C4-2B (cell line): Measurements from ENCODE around the gene SSR1.

ENCODE experiments used
- H3K27ac ChIP-seq: fragments of 450-650 bp; 2 replicates; pipeline ENCODE4 v1.5.1; 2017
- ZFX ChIP-seq: fragments of 450-650 bp; IDR thresholded peaks from 2 replicates; pipeline ENCODE4 v1.6.1; 2017
- TF ChIP-seq, protein P1 (sequence below): fragments of 450-650 bp; conservative IDR thresholded peaks from 2 replicates; pipeline ENCODE4 v1.5.1; 2017; ENCODE audit warnings: mild to moderate bottlenecking

The SSR1 gene

DNA sequence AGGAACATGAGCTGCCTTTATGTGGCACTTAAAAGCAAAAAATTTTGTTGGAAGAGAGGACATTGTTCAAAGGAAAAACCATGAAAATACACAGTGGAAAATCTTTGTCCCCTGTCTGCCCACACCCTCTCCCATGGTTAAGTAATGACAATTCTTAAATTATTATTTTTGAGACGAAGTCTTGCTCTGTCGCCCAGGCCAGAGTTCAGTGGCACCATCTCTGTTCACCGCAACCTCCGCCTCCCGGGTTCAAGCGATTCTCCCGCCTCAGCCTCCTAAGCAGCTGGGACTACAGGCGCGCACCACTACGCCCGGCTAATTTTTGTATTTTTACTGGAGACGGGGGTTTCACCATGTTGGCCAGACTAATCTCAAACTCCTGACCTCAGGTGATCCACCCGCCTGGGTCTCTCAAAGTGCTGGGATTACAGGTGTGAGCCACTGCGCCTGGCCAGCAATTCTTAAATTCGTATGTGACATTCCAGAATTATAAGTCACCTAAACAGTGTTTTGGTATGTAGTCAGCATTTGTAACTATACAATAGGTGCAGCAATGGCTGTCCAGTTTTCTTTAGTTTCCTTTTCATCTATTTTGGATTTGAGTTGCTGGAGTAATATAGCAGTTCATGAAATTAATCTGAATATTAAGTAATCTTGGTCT lies 636 bp upstream of the SSR1 start:
- H3K27ac ChIP-seq: peak overlapping the region; percentile 98
- no peak for TF ChIP-seq ZFX
- TF ChIP-seq, protein P1, sequence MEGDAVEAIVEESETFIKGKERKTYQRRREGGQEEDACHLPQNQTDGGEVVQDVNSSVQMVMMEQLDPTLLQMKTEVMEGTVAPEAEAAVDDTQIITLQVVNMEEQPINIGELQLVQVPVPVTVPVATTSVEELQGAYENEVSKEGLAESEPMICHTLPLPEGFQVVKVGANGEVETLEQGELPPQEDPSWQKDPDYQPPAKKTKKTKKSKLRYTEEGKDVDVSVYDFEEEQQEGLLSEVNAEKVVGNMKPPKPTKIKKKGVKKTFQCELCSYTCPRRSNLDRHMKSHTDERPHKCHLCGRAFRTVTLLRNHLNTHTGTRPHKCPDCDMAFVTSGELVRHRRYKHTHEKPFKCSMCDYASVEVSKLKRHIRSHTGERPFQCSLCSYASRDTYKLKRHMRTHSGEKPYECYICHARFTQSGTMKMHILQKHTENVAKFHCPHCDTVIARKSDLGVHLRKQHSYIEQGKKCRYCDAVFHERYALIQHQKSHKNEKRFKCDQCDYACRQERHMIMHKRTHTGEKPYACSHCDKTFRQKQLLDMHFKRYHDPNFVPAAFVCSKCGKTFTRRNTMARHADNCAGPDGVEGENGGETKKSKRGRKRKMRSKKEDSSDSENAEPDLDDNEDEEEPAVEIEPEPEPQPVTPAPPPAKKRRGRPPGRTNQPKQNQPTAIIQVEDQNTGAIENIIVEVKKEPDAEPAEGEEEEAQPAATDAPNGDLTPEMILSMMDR: no peak

GRCh38 chr6:7311917-7312615 lies 933 bp downstream of the SSR1 start:
- TF ChIP-seq, protein P1: no peak
- no peak for TF ChIP-seq ZFX
- H3K27ac ChIP-seq: peak overlapping the region; percentile 98

DNA sequence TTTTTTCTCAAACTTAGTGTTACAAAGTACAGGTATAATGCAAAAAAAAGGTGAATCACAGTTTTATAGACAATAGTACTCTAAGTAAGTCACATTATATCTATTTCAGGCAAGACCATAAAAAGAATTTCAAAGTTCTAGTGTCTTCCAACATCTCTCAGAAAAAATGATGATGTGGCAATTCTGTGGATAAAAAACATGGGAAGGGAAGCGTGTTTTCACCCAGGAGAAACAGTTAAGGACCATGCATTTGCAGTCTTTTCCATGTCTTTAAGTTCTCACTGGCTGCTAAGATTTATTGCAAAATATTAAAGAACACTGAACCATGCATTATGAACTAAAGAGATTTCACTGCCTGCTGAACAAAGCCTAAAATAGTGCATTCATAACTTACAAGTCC lies 1.8 kb downstream of the SSR1 start:
- no peak overlapping the region for H3K27ac ChIP-seq
- TF ChIP-seq, protein P1: no peak
- TF ChIP-seq ZFX: no peak

DNA sequence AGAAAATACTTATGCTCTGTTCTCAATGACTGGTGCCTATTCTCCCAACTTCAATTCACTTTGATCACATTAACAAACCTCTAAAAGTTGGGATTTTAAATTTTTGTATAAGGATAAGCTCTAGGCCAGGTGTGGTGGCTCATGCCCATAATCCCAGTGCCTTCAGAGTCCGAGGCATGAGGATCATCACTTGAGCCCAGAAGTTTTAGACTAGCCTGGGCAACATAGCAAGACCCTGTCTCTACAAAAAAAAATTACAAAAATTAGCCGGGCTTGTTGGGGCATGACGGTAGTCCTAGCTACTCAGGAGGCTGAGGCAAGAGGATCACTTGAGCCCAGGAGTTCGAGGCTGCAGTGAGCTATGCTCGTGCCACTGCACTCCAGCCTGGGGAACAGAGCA lies 3.9 kb downstream of the SSR1 start:
- TF ChIP-seq, protein P1: no peak
- TF ChIP-seq ZFX: no peak
- H3K27ac ChIP-seq: no peak overlapping the region

DNA sequence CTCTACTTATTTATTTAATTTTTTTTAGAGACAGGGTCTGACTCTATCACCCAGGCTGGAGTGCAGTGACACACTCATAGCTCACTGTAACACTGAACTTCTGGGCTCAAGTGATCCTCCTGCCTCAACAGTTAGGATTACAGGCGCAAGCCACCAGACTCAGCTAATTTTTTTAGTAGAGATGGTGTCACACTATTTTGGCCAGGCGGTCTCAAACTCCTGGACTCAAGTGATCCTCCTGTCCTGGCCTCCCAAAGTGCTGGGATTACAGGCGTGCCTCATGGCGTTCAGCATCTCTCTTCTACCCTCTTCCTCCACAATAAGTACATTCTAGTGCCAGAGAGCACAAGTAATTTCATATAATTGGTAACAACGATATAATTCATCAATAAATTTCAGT lies 5.5 kb downstream of the SSR1 start:
- TF ChIP-seq ZFX: no peak
- TF ChIP-seq, protein P1: no peak
- no peak overlapping the region for H3K27ac ChIP-seq

DNA sequence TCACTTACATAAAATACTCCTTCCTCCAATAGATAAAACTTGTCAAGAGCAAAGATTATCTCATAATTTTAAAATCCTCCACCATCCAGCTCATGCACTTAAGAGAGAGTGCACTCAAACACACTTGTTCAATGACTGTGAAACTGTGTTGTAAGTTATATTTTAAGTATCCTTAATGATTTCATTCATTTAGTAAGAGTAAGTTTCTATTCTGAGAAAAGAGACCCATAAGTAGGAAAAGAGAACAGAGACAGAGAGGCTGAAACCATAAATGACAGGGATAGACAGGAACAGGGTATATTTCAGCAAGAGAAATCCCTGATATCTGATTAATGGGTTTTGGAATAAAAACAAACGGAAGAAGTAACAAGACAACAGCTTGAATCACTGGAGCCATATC lies 8.2 kb downstream of the SSR1 start:
- TF ChIP-seq, protein P1: no peak
- TF ChIP-seq ZFX: no peak
- H3K27ac ChIP-seq: no peak overlapping the region

DNA sequence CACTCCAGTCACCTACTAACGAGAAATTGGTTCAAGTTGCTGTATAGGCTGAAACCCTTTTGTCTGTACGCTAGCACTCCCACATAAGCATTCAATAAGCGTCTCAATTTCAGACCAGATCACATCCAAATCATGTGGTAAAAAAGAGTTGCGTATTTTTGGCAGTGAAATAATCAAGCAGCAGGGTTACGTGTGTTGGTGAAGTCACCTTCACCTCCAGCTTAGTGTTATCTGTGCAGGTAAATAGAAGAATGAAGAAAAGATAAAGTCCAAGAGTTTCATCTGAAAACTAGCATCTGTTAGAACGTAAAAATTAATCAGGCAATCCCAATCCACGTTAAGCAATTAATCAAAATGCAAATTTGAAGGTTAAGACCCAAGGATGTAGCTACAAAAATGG lies 11.3 kb downstream of the SSR1 start:
- H3K27ac ChIP-seq: no peak overlapping the region
- no peak for TF ChIP-seq ZFX
- TF ChIP-seq, protein P1: no peak
